BE2C (cell line): ENCODE results near the gene C2orf69. TPM values are rescaled to one million over a fixed set of nuclear protein-coding genes. Genes with fewer than 3 reads are reported as not detected.
A peak's percentile ranks its signal among the peaks of the same experiment; 100 is the strongest.

Experiments
- DNase-seq: peaks from one replicate; pipeline ENCODE4 v3.0.0-alpha.2; 2020
- H3K27me3 ChIP-seq: fragments of 250-450 bp; sonication (Bioruptor Pico); 2 replicates; pipeline ENCODE4 v1.5.1; 2020; ENCODE audit warnings: mild to moderate bottlenecking
- H3K36me3 ChIP-seq: fragments of 250-450 bp; sonication (Bioruptor Pico); 2 replicates; pipeline ENCODE4 v1.5.1; 2020; ENCODE audit warnings: mild to moderate bottlenecking
- H3K4me1 ChIP-seq: fragments of 250-450 bp; sonication (Bioruptor Pico); 2 replicates; pipeline ENCODE4 v1.5.1; 2020
- H3K4me3 ChIP-seq: 2 replicates; pipeline ENCODE4 v1.5.1; 2011; ENCODE audit warnings: low read depth, low read length
- H3K9me3 ChIP-seq: fragments of 250-450 bp; sonication (Bioruptor Pico); 2 replicates; pipeline ENCODE4 v1.5.1; 2020
- polyA plus RNA-seq: library from polyadenylated mRNA; unstranded; fragments of >200 nt; gene quantifications from one replicate; pipeline ENCODE4 v1.2.1, GENCODE V29; 2012; ENCODE audit warnings: low read depth, missing spikeins; ENCODE audit not compliant: insufficient read length, insufficient read depth
- TF ChIP-seq, protein P1 (sequence below): IDR thresholded peaks from 2 replicates; pipeline ENCODE4 v1.5.1; 2012; ENCODE audit warnings: mild to moderate bottlenecking, low read depth, low read length

C2orf69 gene
- 5.4 TPM for polyA plus RNA-seq

DNA sequence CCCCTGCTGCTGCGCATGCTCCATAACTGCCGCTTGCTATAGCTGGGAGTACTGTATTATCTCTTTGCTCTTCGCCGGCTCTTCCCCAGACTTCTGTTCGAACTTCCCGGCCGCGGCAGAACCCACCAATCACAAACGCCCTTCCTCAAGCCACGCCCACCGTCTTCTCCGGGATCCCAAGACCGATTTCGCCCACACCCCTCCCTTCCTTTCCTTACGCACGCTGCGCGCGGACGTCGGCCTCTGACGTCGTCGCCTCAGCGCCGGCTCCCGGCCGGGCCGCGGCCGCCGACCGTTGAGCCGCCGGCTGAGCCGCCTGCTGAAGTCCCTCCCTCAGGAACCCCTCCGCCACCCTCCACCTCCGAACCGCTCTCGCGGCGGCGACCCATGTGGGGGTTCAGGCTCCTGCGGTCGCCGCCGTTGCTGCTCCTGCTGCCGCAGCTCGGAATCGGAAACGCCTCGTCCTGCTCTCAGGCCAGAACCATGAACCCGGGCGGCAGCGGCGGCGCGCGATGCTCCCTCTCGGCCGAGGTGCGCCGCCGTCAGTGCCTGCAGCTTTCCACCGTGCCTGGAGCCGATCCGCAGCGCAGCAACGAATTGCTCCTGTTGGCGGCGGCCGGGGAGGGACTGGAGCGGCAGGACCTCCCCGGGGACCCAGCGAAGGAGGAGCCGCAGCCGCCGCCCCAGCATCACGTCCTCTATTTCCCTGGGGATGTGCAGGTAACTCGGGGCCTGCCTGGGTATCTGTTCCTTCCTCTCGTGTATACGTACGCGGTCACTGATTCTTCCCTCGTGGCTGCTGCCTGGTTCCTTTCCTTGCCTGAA, at the start of gene C2orf69:
Gene C2orf69 (plus strand): TSS at position 242 of the 825 bp plus-strand sequence. CDS start 146 bp downstream, at position 388.
- peaks cover 3% of the 10 kb centered on the region for H3K36me3 ChIP-seq
- H3K27me3 ChIP-seq, result no peaks in the 10 kb centered on the region
- H3K4me1 ChIP-seq, result no peaks in the 10 kb centered on the region
- H3K9me3 ChIP-seq, result no peaks in the 10 kb centered on the region
- DNase-seq, result peak; percentile 98
- H3K4me3 ChIP-seq, result peak within 1 kb of the TSS; percentile 78
- TF ChIP-seq, protein P1, sequence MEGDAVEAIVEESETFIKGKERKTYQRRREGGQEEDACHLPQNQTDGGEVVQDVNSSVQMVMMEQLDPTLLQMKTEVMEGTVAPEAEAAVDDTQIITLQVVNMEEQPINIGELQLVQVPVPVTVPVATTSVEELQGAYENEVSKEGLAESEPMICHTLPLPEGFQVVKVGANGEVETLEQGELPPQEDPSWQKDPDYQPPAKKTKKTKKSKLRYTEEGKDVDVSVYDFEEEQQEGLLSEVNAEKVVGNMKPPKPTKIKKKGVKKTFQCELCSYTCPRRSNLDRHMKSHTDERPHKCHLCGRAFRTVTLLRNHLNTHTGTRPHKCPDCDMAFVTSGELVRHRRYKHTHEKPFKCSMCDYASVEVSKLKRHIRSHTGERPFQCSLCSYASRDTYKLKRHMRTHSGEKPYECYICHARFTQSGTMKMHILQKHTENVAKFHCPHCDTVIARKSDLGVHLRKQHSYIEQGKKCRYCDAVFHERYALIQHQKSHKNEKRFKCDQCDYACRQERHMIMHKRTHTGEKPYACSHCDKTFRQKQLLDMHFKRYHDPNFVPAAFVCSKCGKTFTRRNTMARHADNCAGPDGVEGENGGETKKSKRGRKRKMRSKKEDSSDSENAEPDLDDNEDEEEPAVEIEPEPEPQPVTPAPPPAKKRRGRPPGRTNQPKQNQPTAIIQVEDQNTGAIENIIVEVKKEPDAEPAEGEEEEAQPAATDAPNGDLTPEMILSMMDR, result no peak

GRCh38 chr2:199862788-199863187, 48.3 kb upstream of the C2orf69 start:
- no peak for DNase-seq
- H3K27me3 ChIP-seq, result peaks cover 38% of the 10 kb centered on the region
- TF ChIP-seq, protein P1, result no peak
- no peak overlapping the region for H3K4me3 ChIP-seq
- no peaks in the 10 kb centered on the region for H3K9me3 ChIP-seq
- no peaks in the 10 kb centered on the region for H3K4me1 ChIP-seq
- no peaks in the 10 kb centered on the region for H3K36me3 ChIP-seq

DNA sequence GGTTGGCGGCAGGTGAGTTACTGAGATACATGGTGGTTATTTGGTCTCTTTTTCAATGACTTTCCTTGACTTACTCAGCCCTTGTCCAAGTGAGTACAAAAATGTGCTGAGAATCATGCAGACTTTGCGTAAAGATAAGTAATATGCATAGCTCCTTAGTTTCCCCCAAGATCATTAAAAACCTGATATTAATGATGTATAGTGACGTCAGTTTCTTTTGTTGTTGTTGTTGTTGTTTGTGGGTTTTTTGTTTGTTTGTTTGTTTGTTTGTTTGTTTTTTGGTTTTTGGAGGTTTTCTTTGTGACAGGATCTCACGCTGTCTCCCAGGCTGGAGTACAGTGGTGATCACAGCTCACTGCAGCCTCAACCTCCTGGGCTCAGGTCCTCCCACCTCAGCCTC, 45.2 kb upstream of the C2orf69 start:
- Histone ChIP-seq H3K4me3 (no peak overlapping the region), H3K27me3 (peaks cover 28% of the 10 kb centered on the region), H3K36me3 (no peaks in the 10 kb centered on the region), H3K9me3 (no peaks in the 10 kb centered on the region), H3K4me1 (no peaks in the 10 kb centered on the region)
- TF ChIP-seq, protein P1, result no peak
- no peak for DNase-seq

- H3K36me3 ChIP-seq, result no peaks in the 10 kb centered on the region
- no peak for DNase-seq
- no peaks in the 10 kb centered on the region for H3K9me3 ChIP-seq
- H3K27me3 ChIP-seq, result peaks cover 10% of the 10 kb centered on the region
- H3K4me3 ChIP-seq, result no peak overlapping the region
- TF ChIP-seq, protein P1, result no peak
- no peaks in the 10 kb centered on the region for H3K4me1 ChIP-seq
Observed at GRCh38 chr2:199868431-199869226, 42.5 kb upstream of the C2orf69 start.

GRCh38 chr2:199869227-199869541, 41.9 kb upstream of the C2orf69 start:
- H3K27me3 ChIP-seq, result peaks cover 5% of the 10 kb centered on the region

More at GRCh38 chr2:199869227-199869541, 41.9 kb upstream of the C2orf69 start:
- Histone ChIP-seq H3K4me3 (no peak overlapping the region), H3K9me3 (peaks cover 2% of the 10 kb centered on the region; the same call in 1 of the 2 replicates), H3K4me1 (no peaks in the 10 kb centered on the region), H3K36me3 (no peaks in the 10 kb centered on the region)
- TF ChIP-seq, protein P1, result no peak
- DNase-seq, result no peak
